HepG2 (cell line): Measurements from ENCODE around the gene FAM50A. TPM values are rescaled to one million over a fixed set of nuclear protein-coding genes. Genes with fewer than 3 reads are reported as not detected.
A peak's percentile ranks its signal among the peaks of the same experiment; 100 is the strongest.

Experiments used
- FOXP1 ChIP-seq, 2 experiments: fragments of 450-650 bp in 1 of 2; IDR thresholded peaks; 2 replicates each; pipeline ENCODE4 v1.6.1; 2017 to 2018; ENCODE audit warnings: antibody characterized with exemption in 1 of 2
- HIVEP1 ChIP-seq: sonication (generic); formaldehyde crosslinking; IDR thresholded peaks from 2 replicates; pipeline ENCODE4 v1.4.0; 2020; ENCODE audit warnings: mild to moderate bottlenecking, missing genetic modification reagents
- HMGA1 ChIP-seq: sonication (generic); formaldehyde crosslinking; conservative IDR thresholded peaks from 2 replicates; pipeline ENCODE4 v1.4.0; 2020; ENCODE audit warnings: missing genetic modification reagents
- MBNL3 ChIP-seq: fragments of 250-450 bp; sonication (Bioruptor Pico); conservative IDR thresholded peaks from 2 replicates; pipeline ENCODE4 v1.8.0; 2022; ENCODE audit warnings: mild to moderate bottlenecking, inconsistent platforms
- MXD4 ChIP-seq: IDR thresholded peaks from 2 replicates; pipeline ENCODE4 v1.6.1; 2016; ENCODE audit warnings: mild to moderate bottlenecking, missing biosample characterization, missing genetic modification reagents
- NFATC3 ChIP-seq: sonication (generic); formaldehyde crosslinking; IDR thresholded peaks from 2 replicates; pipeline ENCODE4 v1.5.1; 2020; ENCODE audit warnings: mild to moderate bottlenecking, missing genetic modification reagents
- NFKB2 ChIP-seq: sonication (generic); formaldehyde crosslinking; IDR thresholded peaks from 2 replicates; pipeline ENCODE4 v1.4.0; 2020; ENCODE audit warnings: missing genetic modification reagents, borderline replicate concordance
- PHF8 ChIP-seq: sonication (generic); formaldehyde crosslinking; IDR thresholded peaks from 2 replicates; pipeline ENCODE4 v1.5.0; 2020; ENCODE audit warnings: missing genetic modification reagents
- RFX3 ChIP-seq: IDR thresholded peaks from 2 replicates; pipeline ENCODE4 v1.6.1; 2016; ENCODE audit warnings: missing biosample characterization, missing genetic modification reagents
- RFXAP ChIP-seq: sonication (generic); formaldehyde crosslinking; IDR thresholded peaks from 2 replicates; pipeline ENCODE4 v1.4.0; 2020; ENCODE audit warnings: missing genetic modification reagents, borderline replicate concordance
- SIX1 ChIP-seq: sonication (generic); formaldehyde crosslinking; IDR thresholded peaks from 2 replicates; pipeline ENCODE4 v1.4.0; 2020; ENCODE audit warnings: missing genetic modification reagents, borderline replicate concordance
- TCF7 ChIP-seq: sonication (generic); IDR thresholded peaks from 2 replicates; pipeline ENCODE4 v1.6.1; 2016; ENCODE audit warnings: antibody characterized with exemption, low read depth
- ZMAT3 ChIP-seq: sonication (generic); formaldehyde crosslinking; conservative IDR thresholded peaks from 2 replicates; pipeline ENCODE4 v1.7.0; 2021; ENCODE audit warnings: missing genetic modification reagents
- ZNF138 ChIP-seq: sonication (generic); formaldehyde crosslinking; IDR thresholded peaks from 2 replicates; pipeline ENCODE4 v1.5.0; 2020; ENCODE audit warnings: mild to moderate bottlenecking, low read depth, missing genetic modification reagents
- ZNF143 ChIP-seq: sonication (generic); formaldehyde crosslinking; IDR thresholded peaks from 2 replicates; pipeline ENCODE4 v1.4.0; 2020; ENCODE audit warnings: missing genetic modification reagents
- ZNF24 ChIP-seq: fragments of 450-650 bp; IDR thresholded peaks from 2 replicates; pipeline ENCODE4 v1.6.1; 2017; ENCODE audit warnings: antibody characterized with exemption, mild to moderate bottlenecking
- ZNF350 ChIP-seq: sonication (generic); formaldehyde crosslinking; IDR thresholded peaks from 2 replicates; pipeline ENCODE4 v1.4.0; 2020; ENCODE audit warnings: mild to moderate bottlenecking, low read depth, missing genetic modification reagents, borderline replicate concordance
- ZNF550 ChIP-seq: sonication (generic); formaldehyde crosslinking; IDR thresholded peaks from 2 replicates; pipeline ENCODE4 v1.4.0; 2020; ENCODE audit warnings: mild to moderate bottlenecking, missing genetic modification reagents, borderline replicate concordance
- ZNF709 ChIP-seq: sonication (generic); formaldehyde crosslinking; IDR thresholded peaks from 2 replicates; pipeline ENCODE4 v1.5.0; 2020; ENCODE audit warnings: mild to moderate bottlenecking, missing genetic modification reagents
- polyA plus RNA-seq, 8 experiments: library from polyadenylated mRNA; depleted of rRNA in 3 of 8; stranded (reverse) in 7 of 8; unstranded in 1 of 8; fragments of >200 nt; fragmentation: Illumina TruSeq in 4 of 8; extraction: Trizol in 4 of 8; gene quantifications; 2 replicates each; pipeline versions ENCODE4 v1.2.1 to v1.2.3, GENCODE V29; 2011 to 2016; ENCODE audit warnings: low read depth in 4 of 8, missing spikeins in 1 of 8, mixed read lengths in 1 of 8; ENCODE audit not compliant: insufficient read depth in 1 of 8
- total RNA-seq, 5 experiments: library from RNA; depleted of rRNA; stranded (reverse); fragments of >200 nt; fragmentation: Illumina TruSeq; extraction: Trizol; gene quantifications; 2 replicates each; pipeline ENCODE4 v1.2.3, GENCODE V29; 2016; ENCODE audit warnings: low read depth in 1 of 5
- TF ChIP-seq, protein P1 (sequence below): sonication (generic); formaldehyde crosslinking; conservative IDR thresholded peaks from 2 replicates; pipeline ENCODE4 v1.8.0; 2022; ENCODE audit warnings: mild to moderate bottlenecking, moderate library complexity, missing genetic modification reagents
- TF ChIP-seq, protein P2 (sequence below): sonication (generic); formaldehyde crosslinking; IDR thresholded peaks from 2 replicates; pipeline ENCODE4 v1.8.0; 2022; ENCODE audit warnings: missing genetic modification reagents, low read depth, mild to moderate bottlenecking, borderline replicate concordance
- TF ChIP-seq, protein P3 (sequence below): sonication (generic); formaldehyde crosslinking; IDR thresholded peaks from 2 replicates; pipeline ENCODE4 v1.4.0; 2020; ENCODE audit warnings: missing genetic modification reagents, mild to moderate bottlenecking, borderline replicate concordance
- TF ChIP-seq, protein P4 (sequence below): fragments of 450-650 bp; IDR thresholded peaks from 2 replicates; pipeline ENCODE4 v1.6.1; 2017; ENCODE audit warnings: mild to moderate bottlenecking

The FAM50A gene
- total and polyA plus RNA-seq, 2 of the 13 experiments (the other 11 are each of a cell fraction or from before 2014, with no cell fraction given), result 30.7 to 40.7 TPM

DNA sequence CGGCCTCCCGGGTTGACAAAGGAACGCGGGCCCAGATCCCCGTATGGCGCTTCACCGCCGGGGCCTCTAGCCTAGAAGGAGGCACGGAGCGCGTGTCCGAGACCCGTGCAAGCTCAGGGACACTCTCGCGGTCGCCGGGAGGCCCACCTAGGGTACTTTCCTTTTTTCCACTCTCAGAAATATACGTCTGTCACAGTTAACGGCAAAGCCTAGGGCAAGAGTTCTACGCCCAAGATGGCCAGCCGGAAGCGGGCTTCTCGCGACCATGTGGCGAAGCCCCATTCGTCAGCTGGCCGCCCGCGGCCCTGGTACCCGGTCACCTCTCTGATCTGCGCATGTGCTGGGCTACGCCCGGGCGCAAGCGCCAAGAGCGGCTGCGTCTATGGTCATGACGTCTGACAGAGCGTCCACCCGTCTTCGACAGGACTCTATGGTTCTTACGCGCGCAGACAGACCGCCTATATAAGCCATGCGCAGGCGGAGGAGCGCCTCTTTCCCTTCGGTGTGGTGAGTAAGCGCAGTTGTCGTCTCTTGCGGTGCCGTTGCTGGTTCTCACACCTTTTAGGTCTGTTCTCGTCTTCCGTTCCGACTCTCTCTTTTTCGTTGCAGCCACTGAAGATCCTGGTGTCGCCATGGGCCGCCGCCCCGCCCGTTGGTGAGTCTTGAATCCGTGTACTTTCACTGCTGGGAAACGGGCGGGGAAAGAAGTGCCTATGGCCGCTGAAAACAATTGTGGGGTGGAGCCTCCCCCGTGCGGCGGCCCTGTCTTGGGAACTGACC, 45.9 kb upstream of the FAM50A start, which contains the start of gene RPL10 (continued):
- TF ChIP-seq, protein P1, sequence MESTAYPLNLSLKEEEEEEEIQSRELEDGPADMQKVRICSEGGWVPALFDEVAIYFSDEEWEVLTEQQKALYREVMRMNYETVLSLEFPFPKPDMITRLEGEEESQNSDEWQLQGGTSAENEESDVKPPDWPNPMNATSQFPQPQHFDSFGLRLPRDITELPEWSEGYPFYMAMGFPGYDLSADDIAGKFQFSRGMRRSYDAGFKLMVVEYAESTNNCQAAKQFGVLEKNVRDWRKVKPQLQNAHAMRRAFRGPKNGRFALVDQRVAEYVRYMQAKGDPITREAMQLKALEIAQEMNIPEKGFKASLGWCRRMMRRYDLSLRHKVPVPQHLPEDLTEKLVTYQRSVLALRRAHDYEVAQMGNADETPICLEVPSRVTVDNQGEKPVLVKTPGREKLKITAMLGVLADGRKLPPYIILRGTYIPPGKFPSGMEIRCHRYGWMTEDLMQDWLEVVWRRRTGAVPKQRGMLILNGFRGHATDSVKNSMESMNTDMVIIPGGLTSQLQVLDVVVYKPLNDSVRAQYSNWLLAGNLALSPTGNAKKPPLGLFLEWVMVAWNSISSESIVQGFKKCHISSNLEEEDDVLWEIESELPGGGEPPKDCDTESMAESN, result no peak
- TF ChIP-seq ZMAT3, result 0 out of 2 replicates have a peak, but pooled peaks have one; percentile 66
- no peak for TF ChIP-seq TCF7
- TF ChIP-seq SIX1 (CRISPR knock-in tag), result no peak
- TF ChIP-seq, protein P2, sequence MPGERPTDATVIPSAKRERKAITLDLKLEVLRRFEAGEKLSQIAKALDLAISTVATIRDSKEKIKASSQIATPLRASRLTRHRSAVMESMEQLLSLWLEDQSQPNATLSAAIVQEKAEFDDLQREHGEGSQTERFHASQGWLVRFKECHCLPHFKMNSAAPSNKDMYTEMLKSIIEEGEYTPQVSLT (CRISPR knock-in tag), result no peak
- TF ChIP-seq ZNF350 (CRISPR knock-in tag), result no peak
- TF ChIP-seq RFXAP (CRISPR knock-in tag), result no peak
- no peak; the same call in 1 of the 2 replicates for TF ChIP-seq ZNF138 (CRISPR knock-in tag)
- TF ChIP-seq NFATC3 (CRISPR knock-in tag), result no peak
- TF ChIP-seq PHF8 (CRISPR knock-in tag), result peak; percentile 73; the same call in 1 of the 2 replicates
- TF ChIP-seq MBNL3, result no peak
- TF ChIP-seq NFKB2 (CRISPR knock-in tag), result peak; percentile 65
- 0 out of 2 replicates have a peak, but pooled peaks have one; percentile 6 for TF ChIP-seq MXD4
- TF ChIP-seq FOXP1 (IDR thresholded peaks at IDR 0.05), result no peak
- no peak for TF ChIP-seq FOXP1 (CRISPR knock-in tag; IDR thresholded peaks at IDR 0.05)
- 0 out of 2 replicates have a peak, but pooled peaks have one; percentile 13 for TF ChIP-seq RFX3 (CRISPR knock-in tag)
- no peak for TF ChIP-seq ZNF143 (CRISPR knock-in tag)
- TF ChIP-seq HIVEP1 (CRISPR knock-in tag), result no peak
- no peak for TF ChIP-seq ZNF24
- TF ChIP-seq, protein P3, sequence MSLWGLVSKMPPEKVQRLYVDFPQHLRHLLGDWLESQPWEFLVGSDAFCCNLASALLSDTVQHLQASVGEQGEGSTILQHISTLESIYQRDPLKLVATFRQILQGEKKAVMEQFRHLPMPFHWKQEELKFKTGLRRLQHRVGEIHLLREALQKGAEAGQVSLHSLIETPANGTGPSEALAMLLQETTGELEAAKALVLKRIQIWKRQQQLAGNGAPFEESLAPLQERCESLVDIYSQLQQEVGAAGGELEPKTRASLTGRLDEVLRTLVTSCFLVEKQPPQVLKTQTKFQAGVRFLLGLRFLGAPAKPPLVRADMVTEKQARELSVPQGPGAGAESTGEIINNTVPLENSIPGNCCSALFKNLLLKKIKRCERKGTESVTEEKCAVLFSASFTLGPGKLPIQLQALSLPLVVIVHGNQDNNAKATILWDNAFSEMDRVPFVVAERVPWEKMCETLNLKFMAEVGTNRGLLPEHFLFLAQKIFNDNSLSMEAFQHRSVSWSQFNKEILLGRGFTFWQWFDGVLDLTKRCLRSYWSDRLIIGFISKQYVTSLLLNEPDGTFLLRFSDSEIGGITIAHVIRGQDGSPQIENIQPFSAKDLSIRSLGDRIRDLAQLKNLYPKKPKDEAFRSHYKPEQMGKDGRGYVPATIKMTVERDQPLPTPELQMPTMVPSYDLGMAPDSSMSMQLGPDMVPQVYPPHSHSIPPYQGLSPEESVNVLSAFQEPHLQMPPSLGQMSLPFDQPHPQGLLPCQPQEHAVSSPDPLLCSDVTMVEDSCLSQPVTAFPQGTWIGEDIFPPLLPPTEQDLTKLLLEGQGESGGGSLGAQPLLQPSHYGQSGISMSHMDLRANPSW (CRISPR knock-in tag), result no peak
- TF ChIP-seq ZNF709, result 0 out of 2 replicates have a peak, but pooled peaks have one; percentile 9
- TF ChIP-seq HMGA1, result no peak
- no peak for TF ChIP-seq ZNF550 (CRISPR knock-in tag)
- TF ChIP-seq, protein P4, sequence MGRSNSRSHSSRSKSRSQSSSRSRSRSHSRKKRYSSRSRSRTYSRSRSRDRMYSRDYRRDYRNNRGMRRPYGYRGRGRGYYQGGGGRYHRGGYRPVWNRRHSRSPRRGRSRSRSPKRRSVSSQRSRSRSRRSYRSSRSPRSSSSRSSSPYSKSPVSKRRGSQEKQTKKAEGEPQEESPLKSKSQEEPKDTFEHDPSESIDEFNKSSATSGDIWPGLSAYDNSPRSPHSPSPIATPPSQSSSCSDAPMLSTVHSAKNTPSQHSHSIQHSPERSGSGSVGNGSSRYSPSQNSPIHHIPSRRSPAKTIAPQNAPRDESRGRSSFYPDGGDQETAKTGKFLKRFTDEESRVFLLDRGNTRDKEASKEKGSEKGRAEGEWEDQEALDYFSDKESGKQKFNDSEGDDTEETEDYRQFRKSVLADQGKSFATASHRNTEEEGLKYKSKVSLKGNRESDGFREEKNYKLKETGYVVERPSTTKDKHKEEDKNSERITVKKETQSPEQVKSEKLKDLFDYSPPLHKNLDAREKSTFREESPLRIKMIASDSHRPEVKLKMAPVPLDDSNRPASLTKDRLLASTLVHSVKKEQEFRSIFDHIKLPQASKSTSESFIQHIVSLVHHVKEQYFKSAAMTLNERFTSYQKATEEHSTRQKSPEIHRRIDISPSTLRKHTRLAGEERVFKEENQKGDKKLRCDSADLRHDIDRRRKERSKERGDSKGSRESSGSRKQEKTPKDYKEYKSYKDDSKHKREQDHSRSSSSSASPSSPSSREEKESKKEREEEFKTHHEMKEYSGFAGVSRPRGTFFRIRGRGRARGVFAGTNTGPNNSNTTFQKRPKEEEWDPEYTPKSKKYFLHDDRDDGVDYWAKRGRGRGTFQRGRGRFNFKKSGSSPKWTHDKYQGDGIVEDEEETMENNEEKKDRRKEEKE, result no peak
